D721Med (cell line): ENCODE data around the gene FAM13A.
A peak's percentile ranks its signal among the peaks of the same experiment; 100 is the strongest.

Experiments used
- DNase-seq: peaks from one replicate; pipeline ENCODE4 v3.0.0; 2011; ENCODE audit warnings: low spot score; ENCODE audit not compliant: insufficient read length
- FAIRE-seq: peaks from 2 replicates; lab custom pipeline; 2011; peaks lifted over from hg19 to GRCh38; lab: Jason Lieb, UNC
- CTCF ChIP-seq: IDR thresholded peaks from 2 replicates; pipeline ENCODE4 v1.5.1; 2012; ENCODE audit warnings: mild to moderate bottlenecking, control low read depth; ENCODE audit not compliant: insufficient read depth; ENCODE audit errors: missing control alignments

The FAM13A gene

GRCh38 chr4:88868510-88868909 is 188.5 kb downstream of the FAM13A start:
- FAIRE-seq, result no peak
- no peak for DNase-seq
- no peak for TF ChIP-seq CTCF

GRCh38 chr4:88866862-88867550 is 190.0 kb downstream of the FAM13A start:
- DNase-seq, result no peak
- FAIRE-seq, result no peak
- TF ChIP-seq CTCF, result no peak

- FAIRE-seq (no peak), DNase-seq (no peak)
- TF ChIP-seq CTCF, result no peak
These were observed 191.5 kb downstream of the FAM13A start for GRCh38 chr4:88865466-88865865.

- peak; percentile 29 for FAIRE-seq
These were observed 191.9 kb downstream of the FAM13A start for GRCh38 chr4:88865046-88865445.

GRCh38 chr4:88860586-88860985 is 196.4 kb downstream of the FAM13A start:
- FAIRE-seq (no peak), DNase-seq (no peak)
- TF ChIP-seq CTCF, result no peak

More at GRCh38 chr4:88865046-88865445, 191.9 kb downstream of the FAM13A start:
- no peak for TF ChIP-seq CTCF
- no peak for DNase-seq

GRCh38 chr4:88859191-88859812 is 197.7 kb downstream of the FAM13A start:
- DNase-seq (no peak), FAIRE-seq (no peak)
- no peak for TF ChIP-seq CTCF

GRCh38 chr4:88858752-88859151 is 198.2 kb downstream of the FAM13A start:
- no peak for TF ChIP-seq CTCF
- DNase-seq (no peak), FAIRE-seq (no peak)
